GM06990 (cell line): ENCODE data around the gene RCL1.

ENCODE experiments used
- DNase-seq: peaks from one replicate; pipeline ENCODE4 v3.0.0-alpha.2; 2011; ENCODE audit not compliant: insufficient read length; ENCODE audit errors: extremely low read depth
- H3K27me3 ChIP-seq: replicated peaks from 2 replicates; pipeline ENCODE4 v1.6.0; 2011; ENCODE audit warnings: low read length; ENCODE audit not compliant: control insufficient read depth, insufficient read depth
- H3K36me3 ChIP-seq: 2 replicates; pipeline ENCODE4 v1.5.1; 2011; ENCODE audit warnings: low read length; ENCODE audit not compliant: control insufficient read depth, insufficient read depth
- H3K4me3 ChIP-seq: replicated peaks from 2 replicates; pipeline ENCODE4 v1.5.1; 2011; ENCODE audit warnings: low read depth, mild to moderate bottlenecking, control low read depth, low read length
- CTCF ChIP-seq: IDR thresholded peaks from 2 replicates; pipeline ENCODE4 v1.5.1; 2011; ENCODE audit warnings: low read length, control low read depth, mild to moderate bottlenecking, inconsistent platforms; ENCODE audit not compliant: insufficient read depth, poor library complexity, severe bottlenecking

The RCL1 gene

GRCh38 chr9:4865681-4866080 lies 72.9 kb downstream of the RCL1 start:
- Histone ChIP-seq H3K36me3 (no peaks in the 10 kb centered on the region; the same call in none of the 2 replicates), H3K4me3 (no peak overlapping the region), H3K27me3 (no peaks in the 10 kb centered on the region)
- no peak for DNase-seq
- TF ChIP-seq CTCF, result no peak

- no peak for TF ChIP-seq CTCF
- Histone ChIP-seq H3K36me3 (no peaks in the 10 kb centered on the region; the same call in none of the 2 replicates), H3K4me3 (no peak overlapping the region), H3K27me3 (no peaks in the 10 kb centered on the region)
- no peak for DNase-seq
Observed at GRCh38 chr9:4866239-4866969, 73.7 kb downstream of the RCL1 start.

- no peak for DNase-seq
- no peak for TF ChIP-seq CTCF
- Histone ChIP-seq H3K4me3 (no peak overlapping the region), H3K36me3 (no peaks in the 10 kb centered on the region; the same call in 1 of the 2 replicates), H3K27me3 (no peaks in the 10 kb centered on the region)
Observed at GRCh38 chr9:4873066-4873465, 80.3 kb downstream of the RCL1 start.

GRCh38 chr9:4875559-4875958 lies 82.8 kb downstream of the RCL1 start:
- Histone ChIP-seq H3K27me3 (no peaks in the 10 kb centered on the region), H3K4me3 (no peak overlapping the region), H3K36me3 (no peaks in the 10 kb centered on the region)
- TF ChIP-seq CTCF, result no peak
- no peak for DNase-seq

GRCh38 chr9:4879115-4879558 lies 86.4 kb downstream of the RCL1 start:
- H3K4me3 ChIP-seq, result no peak overlapping the region
- H3K27me3 ChIP-seq, result no peaks in the 10 kb centered on the region
- H3K36me3 ChIP-seq, result no peaks in the 10 kb centered on the region
- TF ChIP-seq CTCF, result no peak
- DNase-seq, result no peak

GRCh38 chr9:4883326-4883873 lies 90.7 kb downstream of the RCL1 start:
- Histone ChIP-seq H3K27me3 (no peaks in the 10 kb centered on the region), H3K4me3 (no peak overlapping the region), H3K36me3 (no peaks in the 10 kb centered on the region)
- no peak for DNase-seq
- no peak for TF ChIP-seq CTCF
